Activated T-cell treated with anti-CD3 and anti-CD28 coated beads, Interleukin-2, amount 50 U/mL, for 1 hour (primary cell): ENCODE results near the gene BORCS5.
"Not testable (repeated sequence)": the region's sequence is repeated elsewhere in the genome, so short reads cannot be mapped to it uniquely, and the experiment has no call there.

Experiments used
- DNase-seq: peaks from one replicate; pipeline ENCODE4 v3.0.0-alpha.2; 2020

The BORCS5 gene

GRCh38 chr12:12397184-12397583, 40.3 kb downstream of the BORCS5 start:
- no peak for DNase-seq

- no peak for DNase-seq
Measured at GRCh38 chr12:12398026-12398859, 41.4 kb downstream of the BORCS5 start.

- no peak for DNase-seq
Measured at GRCh38 chr12:12399161-12399560, 42.3 kb downstream of the BORCS5 start.

- DNase-seq, result no peak
Measured at GRCh38 chr12:12399776-12400305, 43.0 kb downstream of the BORCS5 start.

GRCh38 chr12:12400793-12401192, 43.9 kb downstream of the BORCS5 start:
- DNase-seq, result no peak

GRCh38 chr12:12403264-12404248, 46.7 kb downstream of the BORCS5 start:
- DNase-seq, result no peak

GRCh38 chr12:12404297-12404696, 47.4 kb downstream of the BORCS5 start:
- DNase-seq, result no peak

GRCh38 chr12:12405882-12406281, 49.0 kb downstream of the BORCS5 start:
- no peak for DNase-seq

- no peak for DNase-seq
Measured at GRCh38 chr12:12406762-12407161, 49.9 kb downstream of the BORCS5 start.

GRCh38 chr12:12408265-12408690, 51.4 kb downstream of the BORCS5 start:
- DNase-seq, result no peak

- not testable (repeated sequence) for DNase-seq
Measured at GRCh38 chr12:12409337-12409736, 52.5 kb downstream of the BORCS5 start.

GRCh38 chr12:12415886-12416285, 59.0 kb downstream of the BORCS5 start:
- DNase-seq, result no peak

GRCh38 chr12:12419165-12419564, 62.3 kb downstream of the BORCS5 start:
- DNase-seq, result not testable (repeated sequence)

- DNase-seq, result no peak
Measured at GRCh38 chr12:12423367-12423766, 66.5 kb downstream of the BORCS5 start.

GRCh38 chr12:12425001-12425400, 68.1 kb downstream of the BORCS5 start:
- no peak for DNase-seq

- no peak for DNase-seq
Measured at GRCh38 chr12:12425616-12426015, 68.7 kb downstream of the BORCS5 start.

GRCh38 chr12:12427568-12427967, 70.7 kb downstream of the BORCS5 start:
- DNase-seq, result no peak

- DNase-seq, result no peak
Measured at GRCh38 chr12:12428047-12428446, 71.2 kb downstream of the BORCS5 start.

GRCh38 chr12:12428961-12429657, 72.2 kb downstream of the BORCS5 start:
- no peak for DNase-seq

GRCh38 chr12:12432364-12432763, 75.5 kb downstream of the BORCS5 start:
- DNase-seq, result no peak

GRCh38 chr12:12433203-12433731, 76.4 kb downstream of the BORCS5 start:
- no peak for DNase-seq

- DNase-seq, result no peak
Measured at GRCh38 chr12:12436831-12437345, 80.0 kb downstream of the BORCS5 start.
